Erythroblast (primary cell): ENCODE measurements around the gene GTSF1L.

Experiments used
- DNase-seq, 2 experiments: peaks; one replicate each; lab custom pipeline; 2025; lab: John Stamatoyannopoulos, UW
- GATA1 ChIP-seq: IDR thresholded peaks from 2 replicates; pipeline ENCODE4 v1.6.1; 2011; ENCODE audit warnings: low read depth, mild to moderate bottlenecking, control low read depth, low read length, moderate library complexity
- POLR2A ChIP-seq: IDR thresholded peaks from 2 replicates; pipeline ENCODE4 v1.6.1; 2011; ENCODE audit warnings: mild to moderate bottlenecking, low read length

The GTSF1L gene

GRCh38 chr20:43681991-43682410 is 44.8 kb downstream of the GTSF1L start:
- no peak for DNase-seq
- no peak for TF ChIP-seq GATA1
- no peak for TF ChIP-seq POLR2A

GRCh38 chr20:43681468-43681942 is 45.3 kb downstream of the GTSF1L start:
- DNase-seq = no peak
- TF ChIP-seq POLR2A = no peak
- no peak for TF ChIP-seq GATA1

GRCh38 chr20:43680981-43681380 is 45.8 kb downstream of the GTSF1L start:
- DNase-seq = no peak
- TF ChIP-seq GATA1 (no peak), POLR2A (no peak)

GRCh38 chr20:43676368-43676767 is 50.4 kb downstream of the GTSF1L start:
- DNase-seq = no peak
- no peak for TF ChIP-seq GATA1
- no peak for TF ChIP-seq POLR2A
